ENCODE results near the gene NENF. TPM values are rescaled to one million over a fixed set of nuclear protein-coding genes. Genes with fewer than 3 reads are reported as not detected.
"Not testable (repeated sequence)": the region's sequence is repeated elsewhere in the genome, so short reads cannot be mapped to it uniquely, and the experiment has no call there.

NENF gene
- total RNA-seq, 1 donor from 2014 or later = 23.3 TPM

GRCh38 chr1:212458817-212459216 lies 26.1 kb downstream of the NENF start:
- DNase-seq (ENCODE audit: low read depth, low spot score) = no peak

DNA sequence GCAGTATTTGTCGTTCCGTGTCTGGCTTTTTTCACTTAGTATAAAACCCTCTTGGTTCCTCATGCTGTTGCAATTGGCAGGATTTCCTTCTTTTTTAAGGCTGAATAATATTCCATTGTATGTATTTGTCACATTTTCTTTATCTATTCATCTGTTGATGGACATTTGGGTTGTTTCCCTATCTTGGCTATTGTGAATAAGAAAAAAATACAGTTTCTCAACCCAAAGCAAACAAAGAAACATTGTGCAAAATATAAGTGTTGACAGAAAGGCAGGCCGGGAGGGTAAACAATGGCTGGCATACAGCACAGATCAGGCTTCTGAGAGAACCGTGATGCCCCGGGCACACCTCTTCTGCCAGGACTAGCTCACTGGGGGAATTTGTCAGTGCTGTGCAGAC lies 26.9 kb downstream of the NENF start:
- no peak for DNase-seq (ENCODE audit: low read depth, low spot score)

DNA sequence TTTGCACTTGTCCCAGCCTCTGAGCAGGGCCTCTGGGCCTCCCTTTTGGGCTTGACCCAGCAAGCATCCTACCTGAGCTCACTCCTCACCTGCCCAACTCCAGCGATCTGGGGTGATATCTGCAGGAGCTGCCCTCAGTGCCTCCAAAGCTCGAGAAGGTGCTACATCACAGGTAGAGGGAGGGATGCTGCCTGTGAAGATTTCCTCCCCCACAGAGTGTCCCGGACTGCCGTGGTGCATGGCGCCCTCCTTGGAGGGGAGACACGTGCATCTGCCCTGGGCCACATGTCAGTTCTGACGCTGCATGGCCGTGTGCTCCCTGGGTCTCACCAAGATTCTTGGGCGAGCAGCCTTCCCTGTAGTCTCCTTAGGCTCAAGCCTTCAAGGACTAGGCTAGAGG lies 27.7 kb downstream of the NENF start:
- DNase-seq (ENCODE audit: low read depth, low spot score) = no peak

DNA sequence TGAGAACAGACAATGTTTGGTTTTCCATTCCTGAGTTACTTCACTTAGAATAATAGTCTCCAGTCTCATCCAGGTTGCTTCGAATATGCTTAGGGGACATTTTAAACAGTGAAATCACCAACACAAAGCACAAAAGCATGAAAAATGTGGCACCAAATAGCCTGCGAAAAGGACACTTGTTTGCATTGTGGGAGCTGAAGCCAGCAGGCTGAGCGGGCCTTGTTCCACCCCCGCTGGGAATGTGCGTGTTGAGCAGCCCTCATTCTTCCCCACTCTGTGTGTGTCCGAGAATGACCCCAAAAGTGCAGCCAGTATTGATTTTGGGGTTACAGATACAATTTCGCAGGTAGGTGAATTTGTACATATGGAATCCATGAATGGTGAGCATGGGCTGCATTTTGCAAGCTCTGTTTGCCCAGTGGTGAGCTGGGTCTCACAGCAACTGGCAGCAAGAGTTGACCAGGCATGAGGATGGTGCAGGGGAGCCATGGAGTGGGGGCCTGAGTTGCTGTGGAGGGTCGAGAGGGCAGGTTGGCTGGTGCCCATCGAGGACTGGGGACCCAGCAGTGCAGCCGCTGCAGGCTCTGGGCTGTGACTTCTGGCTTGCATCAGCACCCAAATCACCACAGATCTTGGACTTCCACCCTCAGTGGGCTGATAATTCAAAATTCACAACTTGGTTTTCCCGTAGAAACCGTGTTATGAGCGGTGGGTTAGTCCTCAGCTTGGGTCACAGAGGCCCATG lies 29.4 kb downstream of the NENF start:
- no peak for DNase-seq (ENCODE audit: low read depth, low spot score)

GRCh38 chr1:212463565-212464285 lies 31.0 kb downstream of the NENF start:
- no peak for DNase-seq (ENCODE audit: low read depth, low spot score)

GRCh38 chr1:212465311-212465710 lies 32.6 kb downstream of the NENF start:
- no peak for DNase-seq (ENCODE audit: low read depth, low spot score)

GRCh38 chr1:212466437-212466836 lies 33.7 kb downstream of the NENF start:
- no peak for DNase-seq (ENCODE audit: low read depth, low spot score)

- DNase-seq (ENCODE audit: low read depth, low spot score) = no peak
Observed at GRCh38 chr1:212466898-212467650, 34.4 kb downstream of the NENF start.

DNA sequence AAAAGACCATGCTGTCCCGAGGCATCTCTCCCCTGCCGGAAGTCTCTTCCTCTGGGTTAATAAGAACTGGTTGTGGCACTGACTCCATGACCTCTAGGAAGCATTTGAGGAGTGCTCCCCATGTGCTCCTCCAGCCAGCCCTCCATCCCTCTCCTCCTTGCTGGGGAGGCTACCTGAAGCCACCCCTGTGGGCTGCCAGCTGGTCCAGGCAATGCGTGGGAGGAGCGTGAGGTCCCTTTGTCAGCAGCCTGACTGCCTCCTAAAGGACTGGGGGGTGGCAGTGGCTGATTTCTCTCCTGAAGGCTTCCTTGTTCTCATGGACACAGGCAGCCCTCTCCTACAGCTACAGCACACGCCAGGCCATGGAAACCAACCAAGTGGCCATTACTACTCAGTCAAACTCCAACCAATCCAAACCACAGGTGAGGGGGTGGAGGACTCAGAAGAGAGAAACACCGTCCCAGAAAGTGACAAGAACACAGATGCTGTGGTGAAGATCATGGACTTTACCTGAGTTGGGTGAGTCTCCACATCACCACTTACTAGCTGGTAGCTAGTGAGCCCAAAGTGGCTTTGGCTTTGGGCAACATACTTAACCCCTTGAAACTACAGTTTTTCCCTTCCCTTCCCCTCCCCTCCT lies 35.2 kb downstream of the NENF start:
- DNase-seq (ENCODE audit: low read depth, low spot score) = no peak

DNA sequence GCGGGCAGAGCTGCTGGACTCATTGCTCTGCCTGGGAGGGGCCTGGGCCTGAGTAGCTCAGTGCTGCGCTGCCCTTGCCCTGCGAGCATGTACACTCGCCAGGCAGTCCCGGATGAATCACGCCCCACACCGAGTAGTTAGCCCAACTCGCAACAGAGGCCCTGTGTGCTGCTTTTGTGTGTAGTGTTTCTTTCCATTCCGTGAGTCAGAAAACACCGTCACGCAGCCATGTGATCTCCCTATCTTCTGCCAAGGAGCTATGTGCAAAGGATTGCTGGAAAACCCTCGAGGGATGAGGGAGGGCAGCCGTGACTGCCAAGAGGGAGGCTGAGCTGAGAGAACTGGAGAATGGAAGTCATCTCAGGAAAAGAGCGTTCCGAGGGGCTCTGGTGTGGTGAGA lies 37.3 kb downstream of the NENF start:
- peak; percentile 58 for DNase-seq (ENCODE audit: low read depth, low spot score)

DNA sequence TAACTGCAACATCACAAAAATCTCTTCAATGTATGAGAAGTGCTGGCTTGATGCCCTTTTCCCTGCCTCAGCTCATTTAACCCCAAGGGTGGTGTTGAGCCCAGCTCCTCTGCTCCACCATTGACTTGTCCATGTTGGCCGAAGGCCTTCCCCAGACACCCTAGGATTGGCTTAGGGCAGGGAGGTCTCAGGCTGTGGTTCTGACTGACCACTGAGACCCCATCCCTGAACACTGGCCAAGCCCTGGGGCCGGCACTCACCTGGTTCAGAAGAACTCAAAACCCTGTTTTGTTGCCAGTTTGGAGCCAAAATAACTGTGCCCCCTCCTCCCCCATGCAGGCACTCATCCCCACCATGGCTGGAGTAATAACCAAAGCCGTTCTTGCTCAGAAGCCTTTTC lies 38.6 kb downstream of the NENF start:
- no peak for DNase-seq (ENCODE audit: low read depth, low spot score)

- DNase-seq (ENCODE audit: low read depth, low spot score) = no peak
Observed at GRCh38 chr1:212471891-212472675, 39.4 kb downstream of the NENF start.

- no peak for DNase-seq (ENCODE audit: low read depth, low spot score)
Observed at GRCh38 chr1:212473729-212474128, 41.0 kb downstream of the NENF start.

DNA sequence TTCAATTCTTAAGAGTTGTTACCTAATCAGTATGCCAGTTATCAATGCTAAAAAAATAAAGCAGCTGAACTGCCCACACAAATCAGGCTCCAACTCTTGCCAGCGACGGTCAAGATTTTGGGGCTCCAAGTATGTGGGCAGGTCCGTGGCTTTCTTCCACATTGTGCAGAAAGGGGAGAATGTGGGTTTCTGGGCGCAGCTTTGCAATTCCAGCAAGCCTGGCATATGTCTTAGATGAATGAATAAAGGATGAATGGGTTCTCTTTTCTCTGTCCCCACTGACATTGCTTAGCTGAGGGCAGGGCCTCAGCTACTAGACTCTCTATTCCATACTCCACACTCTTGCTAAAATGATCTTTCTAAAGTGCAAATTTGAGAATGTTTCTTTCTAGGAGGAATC lies 42.4 kb downstream of the NENF start:
- no peak for DNase-seq (ENCODE audit: low read depth, low spot score)

DNA sequence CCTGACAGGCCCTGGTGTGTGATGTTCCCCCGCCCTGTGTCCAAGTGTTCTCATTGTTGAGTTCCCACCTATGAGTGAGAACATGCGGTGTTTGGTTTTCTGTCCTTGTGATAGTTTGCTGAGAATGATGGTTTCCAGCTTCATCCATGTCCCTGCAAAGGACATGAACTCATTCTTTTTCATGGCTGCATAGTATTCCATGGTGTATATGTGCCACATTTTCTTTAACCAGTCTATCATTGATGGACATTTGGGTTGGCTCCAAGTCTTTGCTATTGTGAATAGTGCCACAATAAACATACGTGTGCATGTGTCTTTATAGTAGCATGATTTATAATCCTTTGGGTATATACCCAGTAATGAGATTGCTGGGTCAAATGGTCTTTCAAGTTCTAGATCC lies 43.1 kb downstream of the NENF start:
- not testable (repeated sequence) for DNase-seq (ENCODE audit: low read depth, low spot score)

DNA sequence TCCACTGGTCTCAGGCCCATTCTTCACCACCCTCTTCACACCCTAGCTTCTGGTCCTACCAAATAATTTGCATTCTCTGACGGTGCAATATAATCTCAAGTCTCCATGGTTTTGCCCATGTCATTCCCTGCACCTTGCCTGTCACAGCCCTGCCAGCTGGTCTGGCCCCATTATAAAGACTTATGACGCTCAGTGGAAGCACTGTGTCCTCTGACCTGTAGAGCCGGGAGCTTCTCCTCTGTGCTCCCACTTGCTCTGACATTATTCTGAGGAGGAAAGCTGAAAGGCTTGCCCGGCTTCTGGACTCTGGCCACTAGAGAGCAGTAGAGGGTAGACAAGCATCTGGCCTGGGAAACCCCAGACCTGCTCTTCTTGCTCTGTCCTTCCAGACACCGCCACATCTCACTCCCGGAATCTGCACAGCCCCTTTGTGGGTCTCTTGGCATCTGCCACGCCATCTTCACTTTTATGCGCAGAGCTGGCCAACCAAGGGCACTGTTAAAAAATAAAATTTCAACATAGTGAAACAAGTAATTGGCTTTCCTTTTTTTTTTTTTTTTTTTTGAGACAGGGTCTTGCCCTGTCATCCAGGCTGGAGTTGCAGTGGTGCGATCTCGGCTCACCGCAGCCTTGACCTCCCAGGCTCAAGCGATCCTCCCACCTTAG lies 44.4 kb downstream of the NENF start:
- DNase-seq (ENCODE audit: low read depth, low spot score) = peak; percentile 55

- DNase-seq (ENCODE audit: low read depth, low spot score) = no peak
Observed at GRCh38 chr1:212477680-212478466, 45.2 kb downstream of the NENF start.

DNA sequence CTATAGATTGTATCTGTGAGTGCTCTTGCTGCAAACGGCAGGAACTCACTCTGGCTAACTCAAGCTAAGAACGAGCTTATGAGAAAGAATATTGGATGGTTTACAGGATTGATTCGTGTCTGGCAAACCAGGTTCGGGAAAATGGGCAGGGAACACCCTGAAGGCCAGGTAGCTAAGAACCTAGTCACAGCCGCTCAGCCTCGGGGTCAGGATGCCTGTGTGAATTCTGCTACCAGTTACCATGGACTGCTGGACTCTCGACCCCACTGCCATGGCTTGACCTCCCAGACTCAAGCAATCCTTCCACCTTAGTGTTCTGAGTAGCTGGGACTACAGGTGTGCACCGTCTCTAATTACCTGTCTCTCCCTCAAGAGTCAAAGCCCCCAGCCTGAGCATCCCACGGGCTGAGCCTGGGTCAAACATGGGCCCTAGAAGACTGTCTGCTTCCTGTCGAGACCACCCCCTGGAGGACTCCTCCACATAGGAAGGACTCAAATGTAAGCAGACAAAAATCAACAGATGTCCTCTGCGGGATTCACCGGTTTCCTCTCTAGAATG lies 45.8 kb downstream of the NENF start:
- DNase-seq (ENCODE audit: low read depth, low spot score) = no peak

DNA sequence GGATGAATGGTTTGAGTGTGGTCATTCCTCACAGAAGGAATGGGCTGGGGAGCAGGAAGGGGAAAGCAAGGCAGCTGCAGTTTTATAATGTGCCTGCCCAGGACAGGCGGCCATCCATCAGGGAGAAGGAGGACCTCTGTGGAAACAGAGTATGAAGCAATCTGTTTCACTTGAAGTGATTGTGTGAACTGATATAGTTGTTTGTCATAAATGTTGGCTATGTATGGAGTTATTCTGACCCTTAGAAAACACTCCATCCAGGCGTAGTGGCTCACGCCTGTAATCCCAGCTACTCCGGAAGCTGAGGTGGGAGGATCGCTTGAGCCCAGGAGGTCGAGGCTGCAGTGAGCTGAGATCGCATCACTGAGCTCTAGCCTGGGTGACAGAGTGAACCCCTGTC lies 46.5 kb downstream of the NENF start:
- no peak for DNase-seq (ENCODE audit: low read depth, low spot score)
